HG03108 (cell line): ENCODE results near the gene TRIM15.
A peak's percentile ranks its signal among the peaks of the same experiment; 100 is the strongest.
"Not testable (repeated sequence)": the region's sequence is repeated elsewhere in the genome, so short reads cannot be mapped to it uniquely, and the experiment has no call there.

ENCODE experiments used
- ATAC-seq: cut with Tn5 transposase; IDR thresholded peaks from one replicate; pipeline ENCODE4 v1.9.1; 2021; ENCODE audit warnings: moderate library complexity; ENCODE audit not compliant: unreplicated experiment

TRIM15 gene

DNA sequence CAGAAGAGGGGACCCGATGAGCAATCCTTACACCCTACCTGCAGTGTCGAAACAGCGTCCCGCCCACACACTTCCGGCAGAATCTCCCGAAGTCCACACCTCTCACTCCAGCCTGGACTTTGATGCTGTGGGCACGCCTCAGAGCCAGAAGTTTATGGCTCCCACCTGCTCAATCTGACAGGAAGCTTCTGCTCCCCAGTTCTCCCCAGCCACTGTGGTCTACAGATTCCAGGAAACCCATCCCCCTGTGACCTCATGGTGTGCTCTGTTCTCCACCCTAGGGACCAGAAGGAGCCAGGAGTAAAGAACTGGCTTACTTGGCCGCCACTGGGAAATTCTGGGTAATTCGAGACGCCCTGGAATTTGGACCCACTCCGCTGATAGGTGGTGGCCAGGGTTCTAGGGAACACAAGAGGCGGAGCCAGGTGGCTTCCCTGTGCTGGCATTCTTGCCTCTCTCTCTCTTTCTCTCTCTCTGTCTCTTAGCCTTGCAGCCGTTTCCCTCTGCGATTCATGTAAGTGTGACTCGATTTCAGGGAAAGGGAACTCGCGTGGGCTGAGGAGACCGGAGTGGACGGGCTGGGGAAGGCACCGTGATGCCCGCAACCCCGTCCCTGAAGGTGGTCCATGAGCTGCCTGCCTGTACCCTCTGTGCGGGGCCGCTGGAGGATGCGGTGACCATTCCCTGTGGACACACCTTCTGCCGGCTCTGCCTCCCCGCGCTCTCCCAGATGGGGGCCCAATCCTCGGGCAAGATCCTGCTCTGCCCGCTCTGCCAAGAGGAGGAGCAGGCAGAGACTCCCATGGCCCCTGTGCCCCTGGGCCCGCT is at the start of gene TRIM15:
Gene TRIM15, plus strand, starts transcription at position 457 of the 828 bp plus-strand sequence. Its CDS starts 139 bp downstream, at position 596.
- no peak for ATAC-seq

DNA sequence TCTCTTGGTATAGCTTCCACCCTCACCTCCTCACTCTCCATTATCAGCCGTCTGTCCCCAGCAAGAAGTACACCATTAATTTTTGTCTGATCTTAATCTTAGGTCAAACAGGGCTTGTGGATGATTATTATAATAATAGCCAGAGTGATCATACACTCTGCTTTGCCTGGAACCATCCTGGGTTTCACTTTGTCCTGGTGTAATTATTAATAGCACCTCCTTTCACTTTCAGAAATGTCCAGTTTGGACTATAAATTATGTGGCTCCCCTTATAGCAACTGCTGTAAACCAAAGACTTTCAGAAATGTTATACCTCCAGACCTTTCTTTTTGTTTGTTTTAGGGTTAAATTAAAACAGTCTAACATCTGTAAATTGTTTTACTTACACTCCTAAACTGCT is 49.5 kb upstream of the TRIM15 start:
- no peak for ATAC-seq

DNA sequence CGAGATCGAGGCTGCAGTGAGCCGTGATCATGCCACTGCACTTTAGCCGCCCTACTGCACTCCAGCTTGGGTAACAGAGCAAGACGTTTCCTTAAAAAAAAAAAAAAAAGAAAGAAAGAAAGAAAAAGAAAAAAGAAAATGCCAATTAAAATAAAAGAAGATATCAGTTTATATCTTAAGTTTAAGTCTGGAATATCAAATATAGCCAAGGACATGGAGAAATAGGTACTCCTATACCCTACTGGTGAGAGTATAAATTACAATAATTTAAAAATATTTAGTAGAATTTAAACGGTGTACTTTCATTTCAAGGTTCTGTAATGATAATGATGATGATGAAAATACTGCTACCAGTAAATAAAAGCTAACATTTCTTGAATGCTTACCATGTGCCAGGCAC is 46.6 kb upstream of the TRIM15 start:
- ATAC-seq = no peak

DNA sequence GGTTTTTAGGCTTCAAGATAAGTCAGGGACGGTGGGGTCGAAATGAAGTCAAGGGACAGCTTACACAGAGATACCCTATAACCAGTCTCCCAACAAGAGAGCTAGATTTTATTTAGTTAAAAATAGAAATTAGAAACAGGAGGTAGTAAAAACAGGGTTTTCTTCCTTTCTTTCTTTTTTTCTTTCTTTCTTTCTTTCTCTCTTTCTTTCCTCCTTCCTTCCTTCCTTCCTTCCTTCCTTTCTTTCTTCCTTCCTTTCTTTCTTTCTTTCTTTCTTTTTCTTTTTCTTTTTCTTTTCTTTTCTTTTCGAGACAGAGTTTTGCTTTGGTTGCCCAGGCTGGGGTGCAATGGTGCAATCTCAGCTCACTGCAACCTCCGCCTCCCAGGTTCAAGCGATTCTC is 44.7 kb upstream of the TRIM15 start:
- ATAC-seq = not testable (repeated sequence)

DNA sequence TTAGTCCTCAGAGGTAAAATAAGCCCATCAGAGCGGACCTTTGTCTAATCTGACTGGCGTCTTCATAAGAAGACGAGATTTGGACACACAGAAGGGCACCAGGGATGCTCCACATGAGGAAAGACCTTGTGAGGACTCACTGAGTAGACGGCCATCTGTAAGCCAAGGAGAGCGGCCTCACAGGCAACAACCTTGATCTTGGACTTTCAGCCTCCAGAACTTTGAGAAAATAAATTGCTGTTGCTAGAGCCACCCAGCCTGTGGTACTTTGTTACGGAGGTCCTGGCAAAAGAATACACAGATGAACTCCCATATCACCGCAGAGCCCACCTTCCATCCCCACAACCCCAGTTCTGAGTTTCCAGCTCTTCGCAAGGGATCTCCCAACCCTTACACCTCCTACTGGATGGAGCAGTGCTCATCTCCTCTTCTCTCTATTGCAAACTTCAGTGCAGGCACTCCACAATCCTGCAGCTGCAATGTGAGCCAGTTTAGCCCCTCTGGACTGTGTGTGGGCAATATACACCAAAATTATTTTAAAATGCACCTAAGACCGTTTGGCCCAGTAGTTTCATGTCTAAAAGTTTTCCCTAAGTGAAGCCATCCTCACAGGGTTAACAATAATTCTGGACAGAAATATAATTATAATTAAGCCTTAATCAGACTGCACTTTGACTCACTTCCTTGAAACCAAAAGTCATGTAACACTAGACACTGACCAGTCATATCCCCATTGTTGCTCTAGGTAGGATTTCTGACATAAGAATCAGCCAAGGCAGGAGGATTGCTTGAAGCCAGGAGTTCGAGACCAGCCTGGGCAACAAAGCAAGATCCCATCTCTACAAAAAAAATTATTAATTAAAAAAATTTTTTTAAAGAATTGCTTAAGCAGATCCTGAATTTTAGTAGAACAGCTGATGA is 41.6 kb upstream of the TRIM15 start:
- no peak for ATAC-seq

DNA sequence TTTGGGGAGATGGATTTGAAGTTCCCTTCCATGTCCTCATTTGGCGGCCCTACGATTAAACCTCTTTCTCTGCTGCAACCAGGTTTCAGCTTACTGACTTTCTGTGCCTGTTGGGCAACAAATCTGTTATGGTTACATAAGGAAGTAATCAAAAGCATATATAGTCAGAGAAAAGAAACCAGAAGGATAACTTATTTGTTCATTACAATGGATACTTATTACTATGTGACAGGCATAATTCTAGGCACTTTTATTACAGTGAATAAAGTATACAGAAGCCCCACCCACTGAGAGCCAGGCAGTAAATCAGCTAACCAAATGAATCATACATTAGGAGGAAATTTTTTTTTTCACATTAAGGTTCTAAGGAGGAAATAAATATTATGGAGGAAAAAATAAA is 40.8 kb upstream of the TRIM15 start:
- no peak for ATAC-seq

DNA sequence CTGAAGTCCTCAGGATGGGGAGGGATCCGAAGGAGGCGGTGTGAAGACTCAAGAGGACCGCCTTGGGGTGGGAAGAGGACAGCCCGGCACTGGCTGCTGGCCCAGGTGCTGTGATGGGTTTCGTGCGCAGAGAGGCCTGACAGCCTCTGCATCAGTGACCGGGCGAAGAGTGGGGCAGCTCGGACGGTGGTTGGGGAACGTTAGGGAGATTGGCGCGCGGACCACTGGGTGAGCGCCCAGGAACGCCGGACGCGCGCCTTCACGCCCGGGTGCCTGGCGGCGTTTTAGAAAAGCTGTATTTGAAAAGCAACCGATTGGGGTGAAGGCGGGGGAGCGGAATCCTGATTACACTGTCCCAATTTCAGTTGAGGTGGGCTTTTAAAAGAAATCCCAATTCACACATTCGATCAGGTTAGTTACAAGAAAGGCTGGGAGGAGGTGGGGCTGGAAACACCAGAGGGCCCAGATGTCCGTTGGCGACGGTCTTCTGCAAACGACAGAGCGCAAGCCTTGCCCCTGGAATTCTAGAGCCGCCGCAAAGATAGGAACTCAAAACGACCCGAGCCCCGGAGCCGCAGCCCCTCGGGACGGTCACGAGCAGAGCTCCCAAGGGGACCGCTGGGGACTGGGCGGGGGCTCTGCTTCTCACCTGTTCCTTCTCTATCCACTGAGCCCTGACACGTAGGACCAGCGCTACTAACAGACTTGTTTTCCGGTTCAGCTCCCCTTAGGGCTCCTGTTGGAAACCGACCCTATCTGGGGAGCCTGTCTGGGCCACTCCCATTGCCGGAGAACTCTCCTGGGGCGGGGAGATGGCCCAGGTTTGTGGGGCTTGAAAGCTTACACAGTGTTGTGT is 35.9 kb upstream of the TRIM15 start:
- ATAC-seq = no peak

DNA sequence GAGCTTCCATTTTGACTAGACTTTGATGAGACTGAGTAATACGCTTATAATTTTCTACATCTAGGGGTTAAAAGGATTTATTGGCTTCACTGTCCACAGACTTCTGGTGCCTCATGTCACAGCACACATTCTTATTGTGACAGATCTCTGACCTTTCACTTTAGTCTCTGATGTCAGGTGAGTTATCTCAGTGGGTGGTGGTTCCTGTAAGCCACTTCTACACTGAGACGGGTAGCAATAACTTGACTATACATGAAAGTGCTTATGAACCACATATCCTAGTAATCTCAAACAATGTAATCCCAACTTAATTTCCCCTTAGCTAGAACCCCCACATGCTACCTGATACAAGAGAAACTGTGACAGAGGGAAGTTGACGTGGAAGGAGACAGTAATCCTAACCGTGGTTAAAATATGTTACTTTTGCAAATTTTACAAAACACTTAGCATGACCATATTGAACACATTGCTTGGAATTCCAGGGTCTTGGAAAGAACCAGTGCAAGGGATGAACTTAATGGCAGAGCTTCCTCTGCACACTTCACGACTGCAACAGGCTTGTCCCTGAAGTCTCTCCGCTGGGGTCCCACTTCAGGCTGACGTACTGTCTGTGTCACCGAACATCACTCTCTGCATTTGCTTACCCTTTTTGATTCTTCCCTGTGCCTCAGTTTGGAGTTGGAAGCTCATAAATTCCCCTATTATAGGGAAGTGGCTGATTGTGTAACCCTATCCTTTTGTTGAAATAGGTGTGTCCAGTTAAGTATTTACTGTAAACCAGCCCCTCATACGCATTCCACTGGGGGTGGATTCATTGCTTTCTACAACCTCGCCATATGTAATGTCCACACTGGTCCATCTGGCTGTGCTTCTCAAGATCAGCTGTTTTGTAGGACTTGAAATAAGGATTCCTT is 33.8 kb upstream of the TRIM15 start:
- ATAC-seq = no peak

DNA sequence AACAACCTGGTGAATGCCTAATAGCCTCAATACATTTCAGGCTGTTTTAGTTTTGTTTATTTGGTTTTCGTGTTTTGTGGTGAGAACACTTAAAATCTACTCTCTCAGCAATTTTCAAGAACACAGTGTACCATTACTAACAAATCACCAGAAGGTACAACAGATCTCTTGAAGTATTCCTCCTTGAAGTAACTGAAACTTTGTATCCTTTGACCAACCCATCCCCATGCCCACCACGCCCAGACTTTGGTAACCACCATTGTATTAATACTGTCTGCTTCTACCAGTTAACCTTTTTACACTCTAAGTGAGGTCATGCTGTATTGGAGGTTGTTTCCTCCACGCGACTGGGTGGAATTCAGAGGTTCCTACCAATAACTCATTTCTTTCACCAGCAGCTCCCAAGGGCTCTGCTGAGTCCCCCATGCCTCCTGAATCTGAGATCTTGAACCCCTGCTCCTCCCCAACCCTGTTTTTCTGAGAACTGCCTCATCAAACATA is 33.1 kb upstream of the TRIM15 start:
- ATAC-seq = no peak

DNA sequence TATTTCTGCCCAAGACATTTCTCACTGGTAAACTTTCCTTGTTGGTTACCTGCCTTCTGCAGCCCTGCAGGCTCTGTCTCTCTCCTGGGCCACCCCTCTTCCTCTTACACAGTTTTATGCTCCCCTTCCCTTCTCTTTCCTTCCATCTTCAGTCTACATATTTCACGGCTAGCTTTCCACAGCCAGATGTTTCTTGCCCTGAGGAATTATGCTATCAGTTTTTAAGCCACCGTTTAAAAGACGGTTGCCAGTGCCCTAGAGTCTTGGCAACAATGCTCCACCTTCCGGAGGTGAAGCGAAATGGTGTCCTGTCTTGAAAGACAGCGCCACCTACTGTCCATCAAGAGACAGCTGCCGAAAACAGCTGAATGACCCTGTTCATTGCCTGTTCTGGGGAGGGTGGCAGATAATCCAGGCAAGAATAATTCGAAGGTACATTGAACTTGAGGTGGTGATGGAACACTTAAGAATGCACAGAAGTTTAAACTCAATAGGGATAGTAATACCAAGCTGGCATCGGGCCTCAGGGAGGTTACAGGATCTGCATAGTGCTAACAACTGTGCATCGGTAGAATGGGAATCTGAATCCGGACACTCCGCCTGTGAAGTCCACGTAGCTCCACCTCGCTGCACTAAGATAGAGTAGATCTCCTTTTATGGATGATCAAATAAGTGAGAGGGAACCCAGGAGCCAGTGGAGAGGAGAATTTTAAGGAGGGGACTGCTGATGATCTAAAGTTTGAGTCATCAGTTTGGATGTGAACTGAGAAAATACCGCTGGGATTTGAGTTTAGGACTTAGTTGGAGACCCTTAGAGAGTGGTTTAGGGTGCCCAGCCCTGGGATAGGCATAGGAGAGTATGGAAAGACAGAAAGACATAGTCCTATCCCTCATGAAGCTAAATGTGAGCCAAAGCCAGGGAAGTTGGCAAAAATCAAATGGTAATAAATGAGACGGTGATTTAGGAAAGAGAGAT is 32.2 kb upstream of the TRIM15 start:
- peak; percentile 73 for ATAC-seq

DNA sequence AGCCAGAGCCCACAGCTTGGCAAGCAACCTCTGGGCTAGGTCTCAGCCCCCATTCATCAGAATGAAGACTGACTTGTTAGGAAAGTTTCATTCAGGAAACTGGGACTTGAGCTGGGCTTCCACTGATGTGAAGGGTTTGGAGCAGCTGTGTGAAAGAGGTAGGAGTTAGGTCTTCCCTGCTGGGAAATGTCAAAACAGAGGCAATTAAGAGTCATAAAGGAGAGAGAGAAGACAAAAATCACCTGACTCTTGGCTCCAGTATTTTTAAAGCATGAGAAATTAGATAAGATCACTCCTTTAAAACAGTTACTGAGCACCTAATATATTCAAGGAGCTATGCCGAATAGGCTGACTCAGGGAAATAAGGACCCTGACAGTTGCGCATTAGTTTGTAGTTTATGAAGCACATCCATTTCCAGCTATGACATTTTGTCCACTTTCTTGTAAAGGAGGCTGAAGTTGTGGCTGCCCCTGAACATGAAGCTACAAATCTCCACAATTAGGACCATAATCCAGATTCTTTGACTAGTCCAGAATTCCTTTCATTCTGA is 31.3 kb upstream of the TRIM15 start:
- ATAC-seq = no peak

DNA sequence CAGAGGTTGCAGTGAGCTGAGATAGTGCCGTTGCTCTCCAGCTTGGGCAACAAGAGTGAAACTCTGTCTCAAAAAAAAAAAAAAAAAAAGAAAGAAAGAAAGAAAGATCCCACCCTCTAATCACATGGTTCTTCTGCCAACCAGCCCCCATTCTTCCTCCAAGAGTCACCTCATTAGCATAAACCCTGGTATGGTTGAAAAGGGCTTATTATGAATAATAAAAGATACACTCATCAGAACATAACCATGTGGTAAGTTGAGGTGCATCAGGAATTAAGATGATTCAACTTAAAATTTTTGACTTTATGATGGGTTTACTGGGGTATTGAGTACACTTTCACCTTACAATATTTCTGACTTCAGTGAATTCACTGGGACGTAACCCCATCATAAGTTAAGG is 28.2 kb upstream of the TRIM15 start:
- ATAC-seq = no peak

DNA sequence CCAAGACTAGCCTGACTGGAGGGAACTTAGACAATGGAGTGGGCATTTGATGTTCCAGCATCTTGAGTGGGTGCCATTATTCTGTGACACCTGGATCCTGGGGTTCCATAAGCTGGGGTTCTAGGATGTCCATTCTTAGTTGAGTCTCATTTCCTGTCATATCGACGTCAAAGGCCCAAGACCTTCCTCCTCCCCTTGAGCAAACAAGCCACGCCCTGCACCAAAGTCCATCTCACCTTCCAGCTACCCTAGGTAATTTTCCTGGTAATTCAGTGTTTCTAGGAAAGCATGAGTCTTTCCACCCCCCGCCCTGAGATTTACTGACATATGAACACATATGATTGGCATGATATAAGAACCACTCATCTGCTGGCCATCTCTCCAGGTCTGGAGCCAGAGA is 27.6 kb upstream of the TRIM15 start, which contains the start of gene TRIM40:
Gene TRIM40, plus strand, starts transcription at position 384 of the 400 bp plus-strand sequence. CDS start 897 bp downstream, outside the sequence.
- no peak for ATAC-seq

DNA sequence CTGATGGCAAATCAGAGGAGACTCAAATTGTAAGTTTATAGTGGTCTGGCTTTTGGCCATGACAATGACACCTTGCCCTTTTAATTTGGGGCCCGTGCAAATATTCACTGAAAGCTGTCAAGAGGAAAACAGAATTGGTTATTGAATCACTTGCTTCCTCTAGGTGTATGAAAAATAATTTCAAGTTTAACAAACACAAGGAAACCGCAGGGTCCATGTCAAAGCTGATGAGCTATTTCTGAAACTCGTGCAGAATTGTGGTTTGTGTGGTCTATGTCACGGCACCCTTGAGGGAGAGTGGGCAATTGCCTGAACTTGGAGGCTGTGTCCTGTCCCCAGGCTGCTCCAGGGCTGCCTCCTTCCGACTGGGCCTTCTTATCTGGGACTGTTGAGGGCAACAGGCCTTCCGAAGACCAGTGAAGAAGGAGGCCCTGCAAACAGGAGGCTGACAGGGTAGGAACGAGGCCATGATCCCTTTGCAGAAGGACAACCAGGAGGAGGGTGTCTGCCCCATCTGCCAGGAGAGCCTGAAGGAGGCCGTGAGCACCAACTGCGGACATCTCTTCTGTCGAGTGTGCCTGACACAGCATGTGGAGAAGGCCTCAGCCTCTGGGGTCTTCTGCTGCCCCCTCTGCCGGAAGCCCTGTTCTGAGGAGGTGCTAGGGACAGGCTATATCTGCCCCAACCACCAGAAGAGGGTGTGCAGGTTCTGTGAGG is 26.6 kb upstream of the TRIM15 start:
- no peak for ATAC-seq

DNA sequence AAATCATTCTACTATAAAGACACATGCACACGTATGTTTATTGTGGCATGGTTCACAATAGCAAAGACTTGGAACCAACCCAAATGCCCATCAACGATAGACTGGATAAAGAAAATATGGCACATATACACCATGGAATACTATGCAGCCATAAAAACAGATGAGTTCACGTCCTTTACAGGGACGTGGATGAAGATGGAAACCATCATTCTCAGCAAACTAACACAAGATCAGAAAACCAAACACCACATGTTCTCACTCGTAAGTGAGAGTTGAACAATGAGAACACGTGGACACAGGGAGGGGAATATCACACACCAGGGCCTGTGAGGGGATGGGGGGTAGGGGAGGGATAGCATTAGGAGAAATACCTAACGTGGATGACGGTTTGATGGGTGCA is 23.1 kb upstream of the TRIM15 start:
- ATAC-seq = not testable (repeated sequence)

DNA sequence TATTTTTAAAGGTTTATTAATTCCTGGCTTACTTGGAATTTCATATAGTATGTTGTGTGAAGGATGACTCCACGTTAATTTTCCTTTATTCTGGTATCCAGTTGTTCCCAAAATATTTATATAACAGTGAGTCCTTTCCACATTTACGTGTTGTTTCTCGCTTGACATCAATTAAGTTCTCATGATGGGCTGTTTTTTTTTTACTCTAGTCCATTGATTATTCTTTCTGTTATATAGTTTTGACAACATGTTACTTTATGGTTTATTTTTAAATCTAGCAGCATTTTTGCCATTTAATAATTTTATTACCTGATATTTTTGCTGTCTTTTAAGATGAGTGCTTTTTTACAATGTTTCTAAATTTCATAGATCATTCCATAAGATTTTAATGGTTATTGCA is 20.7 kb upstream of the TRIM15 start:
- no peak for ATAC-seq

DNA sequence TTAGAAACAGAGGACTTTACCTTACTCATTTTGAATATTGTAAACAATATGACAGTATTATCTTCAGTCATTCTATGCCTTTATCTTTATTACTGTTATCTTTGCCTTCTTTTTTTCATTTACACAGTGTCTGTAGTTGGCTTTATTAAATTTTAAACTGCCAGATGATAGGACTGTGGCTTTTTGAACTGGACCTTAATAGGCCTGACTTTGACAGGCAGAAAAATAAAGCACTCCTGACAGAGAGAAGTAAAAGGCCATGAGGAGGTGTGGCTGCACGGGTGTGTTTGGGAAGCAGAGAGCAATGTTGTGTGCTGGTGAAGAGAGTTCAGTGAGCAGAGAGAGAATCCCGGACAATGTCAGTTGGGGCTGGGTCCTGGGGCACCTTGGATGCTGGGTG is 19.6 kb upstream of the TRIM15 start:
- ATAC-seq = no peak

DNA sequence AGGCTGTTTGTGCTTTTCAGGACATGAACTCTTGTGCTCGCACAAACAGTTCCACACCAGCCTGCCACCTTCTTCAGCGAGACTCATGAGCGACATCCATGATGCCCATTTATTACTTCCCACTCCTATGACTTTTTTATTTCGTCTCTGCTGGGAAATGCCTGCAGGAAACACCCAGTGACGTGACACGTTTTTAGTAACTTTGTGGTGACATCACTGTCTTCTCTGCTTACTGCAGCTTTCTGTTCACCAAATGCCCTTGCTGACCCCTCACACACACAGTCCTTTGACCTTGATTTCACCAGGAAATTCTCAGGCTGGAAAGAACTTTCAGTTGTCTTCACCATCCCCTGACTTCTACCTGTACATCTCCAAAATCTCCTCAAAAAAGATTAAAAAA is 18.5 kb upstream of the TRIM15 start:
- no peak for ATAC-seq
